CD4-positive, alpha-beta T cell treated with Interferon gamma for 1 hour (primary cell): ENCODE measurements around the gene BBS7.

Experiments
- DNase-seq: peaks from one replicate; pipeline ENCODE4 v3.0.0-alpha.2; 2020

The BBS7 gene

GRCh38 chr4:121824950-121825349 is 45.3 kb downstream of the BBS7 start:
- no peak for DNase-seq

- DNase-seq: no peak
Measured at GRCh38 chr4:121824171-121824527, 46.1 kb downstream of the BBS7 start.

- peak; percentile 93 for DNase-seq
Measured at GRCh38 chr4:121823505-121824170, 46.6 kb downstream of the BBS7 start, which contains the start of gene CCNA2. TSS of gene CCNA2 (minus strand) at chr4:121823883. CDS start at chr4:121823628, 255 bp downstream.

- DNase-seq: peak; percentile 17
Measured at GRCh38 chr4:121822796-121823504, 47.3 kb downstream of the BBS7 start.

GRCh38 chr4:121822047-121822446 is 48.2 kb downstream of the BBS7 start:
- DNase-seq: no peak

- no peak for DNase-seq
Measured at GRCh38 chr4:121819216-121819965, 50.9 kb downstream of the BBS7 start.

GRCh38 chr4:121818215-121818614 is 52.1 kb downstream of the BBS7 start:
- no peak for DNase-seq

GRCh38 chr4:121817701-121818100 is 52.6 kb downstream of the BBS7 start:
- DNase-seq: no peak

GRCh38 chr4:121817006-121817405 is 53.3 kb downstream of the BBS7 start:
- no peak for DNase-seq

GRCh38 chr4:121814756-121815155 is 55.5 kb downstream of the BBS7 start:
- no peak for DNase-seq

GRCh38 chr4:121811122-121811521 is 59.2 kb downstream of the BBS7 start:
- no peak for DNase-seq

- DNase-seq: no peak
Measured at GRCh38 chr4:121806411-121806810, 63.9 kb downstream of the BBS7 start.

GRCh38 chr4:121801715-121802075 is 68.6 kb downstream of the BBS7 start:
- DNase-seq: no peak

- peak; percentile 90 for DNase-seq
Measured at GRCh38 chr4:121800961-121801714, 69.1 kb downstream of the BBS7 start, which contains the start of gene EXOSC9. TSS of gene EXOSC9 (plus strand) at chr4:121801323. CDS start at chr4:121801425, 102 bp downstream.

GRCh38 chr4:121800638-121800960 is 69.7 kb downstream of the BBS7 start:
- DNase-seq: no peak

- DNase-seq: no peak
Measured at GRCh38 chr4:121799867-121800501, 70.3 kb downstream of the BBS7 start.

GRCh38 chr4:121799208-121799823 is 71.0 kb downstream of the BBS7 start:
- DNase-seq: no peak

GRCh38 chr4:121796283-121796682 is 74.0 kb downstream of the BBS7 start:
- no peak for DNase-seq

GRCh38 chr4:121794505-121795188 is 75.6 kb downstream of the BBS7 start:
- DNase-seq: no peak

- DNase-seq: no peak
Measured at GRCh38 chr4:121792966-121793365, 77.3 kb downstream of the BBS7 start.

- no peak for DNase-seq
Measured at GRCh38 chr4:121791481-121791880, 78.8 kb downstream of the BBS7 start.

- no peak for DNase-seq
Measured at GRCh38 chr4:121790976-121791375, 79.3 kb downstream of the BBS7 start.
